ENCODE measurements around the gene UCN2. TPM values are rescaled to one million over a fixed set of nuclear protein-coding genes. Genes with fewer than 3 reads are reported as not detected.

The UCN2 gene
- total and polyA plus RNA-seq, 2 of the 8 experiments (the other 6 are each of a cell fraction or from before 2014, with no cell fraction given), result 0.14 TPM; not detected in 1

GRCh38 chr3:48560648-48561018, 2.9 kb downstream of the UCN2 start (continued):
- no peak for TF ChIP-seq CREB1 (IDR thresholded peaks at IDR 0.05)
- TF ChIP-seq NANOG (IDR thresholded peaks at IDR 0.05; ENCODE audit: insufficient read depth, low read depth, low read length, poor library complexity, severe bottlenecking), result no peak
- TF ChIP-seq TAF1 (IDR thresholded peaks at IDR 0.05; ENCODE audit: low read depth, low read length), result no peak
- TF ChIP-seq KDM1A (IDR thresholded peaks at IDR 0.05; ENCODE audit: borderline replicate concordance, low read length), result no peak
- TF ChIP-seq BRCA1 (IDR thresholded peaks at IDR 0.05; ENCODE audit: low read depth, low read length), result no peak

Measured in H1 (cell line).